Lower lobe of right lung (tissue), 2 donors: ENCODE data around the gene KCNT1. TPM values are rescaled to one million over a fixed set of nuclear protein-coding genes. Genes with fewer than 3 reads are reported as not detected.

Source experiments
- ATAC-seq, 2 donors: fragments of 200-7000 bp; cut with Tn5 transposase; one replicate each; pipeline ENCODE4 v1.9.1; 2020 to 2022; ENCODE audit warnings: mild to moderate bottlenecking in 2 of 2, moderate library complexity in 2 of 2
- DNase-seq: peaks from one replicate; pipeline ENCODE4 v3.0.0-alpha.2; 2020
- H3K27ac ChIP-seq: fragments of 200-600 bp; one replicate; pipeline ENCODE4 v1.8.0; 2022
- H3K27me3 ChIP-seq: fragments of 200-600 bp; one replicate; pipeline ENCODE4 v1.8.0; 2022; ENCODE audit warnings: low read depth
- H3K36me3 ChIP-seq: fragments of 200-600 bp; one replicate; pipeline ENCODE4 v1.8.0; 2022; ENCODE audit warnings: mild to moderate bottlenecking
- H3K4me1 ChIP-seq: fragments of 200-600 bp; one replicate; pipeline ENCODE4 v1.8.0; 2022
- H3K4me3 ChIP-seq: fragments of 200-600 bp; one replicate; pipeline ENCODE4 v1.8.0; 2022; ENCODE audit warnings: mild to moderate bottlenecking
- H3K9me3 ChIP-seq: fragments of 200-600 bp; one replicate; pipeline ENCODE4 v1.8.0; 2022
- CTCF ChIP-seq: fragments of 200-600 bp; IDR thresholded peaks from one replicate; pipeline ENCODE4 v1.8.0; 2022; ENCODE audit warnings: antibody characterized with exemption, mild to moderate bottlenecking
- intact Hi-C: fragments of 100-400 bp; cut with DNase I; formaldehyde crosslinking; loops from one replicate; pipeline ENCODE4 v1.11.0; 2022
- total RNA-seq: library from RNA; stranded (reverse); fragmentation: NEBNext Ultra II Directional; extraction: Animal tissue kit (Norgen Biotek cat#: 25700); gene quantifications from one replicate; pipeline ENCODE4 v1.2.1, GENCODE V29; 2021
- donor health status: DM: no; HTN: yes; CAD: no; lungs with severe emphysema.

The KCNT1 gene
- total RNA-seq, 1 donor from 2014 or later, result 0.35 TPM

GRCh38 chr9:135750786-135751185 lies 48.8 kb downstream of the KCNT1 start:
- Histone ChIP-seq H3K9me3 (no peaks in the 10 kb centered on the region), H3K4me1 (no peaks in the 10 kb centered on the region), H3K27ac (no peak overlapping the region), H3K4me3 (no peak overlapping the region), H3K36me3 (no peaks in the 10 kb centered on the region), H3K27me3 (peaks cover 17% of the 10 kb centered on the region)
- ATAC-seq (peak in 1 of 2 donors; percentile 7), DNase-seq (no peak)
- intact Hi-C loops, result no loop called here
- no peak for TF ChIP-seq CTCF

GRCh38 chr9:135751501-135751900 lies 49.5 kb downstream of the KCNT1 start:
- TF ChIP-seq CTCF, result no peak
- no peak overlapping the region for H3K27ac ChIP-seq
- ATAC-seq, result no peak
- H3K4me3 ChIP-seq, result no peak overlapping the region
- no peaks in the 10 kb centered on the region for H3K4me1 ChIP-seq
- no peak for DNase-seq
- intact Hi-C loops, result no loop called here
- H3K9me3 ChIP-seq, result no peaks in the 10 kb centered on the region
- peaks cover 17% of the 10 kb centered on the region for H3K27me3 ChIP-seq
- no peaks in the 10 kb centered on the region for H3K36me3 ChIP-seq

GRCh38 chr9:135752281-135753204 lies 50.6 kb downstream of the KCNT1 start:
- ATAC-seq, result no peak
- DNase-seq, result no peak
- Histone ChIP-seq H3K36me3 (no peaks in the 10 kb centered on the region), H3K4me3 (no peak overlapping the region), H3K27ac (no peak overlapping the region), H3K9me3 (no peaks in the 10 kb centered on the region), H3K4me1 (no peaks in the 10 kb centered on the region), H3K27me3 (peaks cover 8% of the 10 kb centered on the region)
- intact Hi-C loops, result no loop called here
- no peak for TF ChIP-seq CTCF

GRCh38 chr9:135753391-135754105 lies 51.6 kb downstream of the KCNT1 start:
- H3K27me3 ChIP-seq, result peaks cover 7% of the 10 kb centered on the region
- no peaks in the 10 kb centered on the region for H3K9me3 ChIP-seq
- intact Hi-C loops, result no loop called here
- no peak overlapping the region for H3K4me3 ChIP-seq
- no peaks in the 10 kb centered on the region for H3K4me1 ChIP-seq
- no peaks in the 10 kb centered on the region for H3K36me3 ChIP-seq
- TF ChIP-seq CTCF, result no peak
- no peak for DNase-seq
- ATAC-seq, result no peak
- H3K27ac ChIP-seq, result no peak overlapping the region

- Histone ChIP-seq H3K36me3 (no peaks in the 10 kb centered on the region), H3K4me3 (no peak overlapping the region), H3K27me3 (peaks cover under 1% of the 10 kb centered on the region), H3K27ac (no peak overlapping the region), H3K4me1 (no peaks in the 10 kb centered on the region), H3K9me3 (no peaks in the 10 kb centered on the region)
- intact Hi-C loops, result no loop called here
- ATAC-seq, result no peak
- no peak for TF ChIP-seq CTCF
- no peak for DNase-seq
Measured at GRCh38 chr9:135756576-135756975, 54.6 kb downstream of the KCNT1 start.
